HG03045 (cell line): ENCODE measurements around the gene ECI1.
"Not testable (repeated sequence)": the region's sequence is repeated elsewhere in the genome, so short reads cannot be mapped to it uniquely, and the experiment has no call there.

Source experiments
- ATAC-seq: cut with Tn5 transposase; IDR thresholded peaks from one replicate; pipeline ENCODE4 v1.9.1; 2021; ENCODE audit warnings: mild to moderate bottlenecking, moderate library complexity; ENCODE audit not compliant: unreplicated experiment

ECI1 gene

DNA sequence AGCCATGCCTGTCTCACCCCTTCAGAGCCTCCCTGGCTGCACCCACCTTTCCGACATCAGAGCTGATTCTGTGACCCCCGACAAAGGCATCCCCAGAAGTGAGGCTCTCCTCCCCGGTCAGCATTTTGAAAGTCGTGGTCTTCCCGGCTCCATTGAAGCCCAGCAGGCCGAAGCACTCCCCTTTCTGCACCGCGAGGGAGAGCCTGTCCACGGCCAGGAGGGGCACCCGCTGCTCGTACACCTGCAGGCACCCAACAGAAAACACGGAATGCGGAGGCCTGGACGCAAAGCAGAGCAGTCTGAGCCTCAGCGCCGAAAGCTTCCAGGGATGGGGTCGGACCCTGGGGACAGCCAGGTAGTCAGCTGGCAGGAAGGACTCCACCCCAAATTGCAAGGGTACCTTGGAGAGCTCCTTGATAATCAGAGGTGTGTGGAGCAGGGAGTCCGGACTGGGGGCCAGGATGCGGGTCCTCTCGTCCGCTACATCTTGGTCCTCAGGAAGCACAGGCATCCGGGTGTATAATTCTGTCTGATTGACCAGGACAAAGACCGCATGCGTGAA, 29.7 kb upstream of the ECI1 start:
- no peak for ATAC-seq

GRCh38 chr16:2280461-2280860, 29.1 kb upstream of the ECI1 start:
- no peak for ATAC-seq

DNA sequence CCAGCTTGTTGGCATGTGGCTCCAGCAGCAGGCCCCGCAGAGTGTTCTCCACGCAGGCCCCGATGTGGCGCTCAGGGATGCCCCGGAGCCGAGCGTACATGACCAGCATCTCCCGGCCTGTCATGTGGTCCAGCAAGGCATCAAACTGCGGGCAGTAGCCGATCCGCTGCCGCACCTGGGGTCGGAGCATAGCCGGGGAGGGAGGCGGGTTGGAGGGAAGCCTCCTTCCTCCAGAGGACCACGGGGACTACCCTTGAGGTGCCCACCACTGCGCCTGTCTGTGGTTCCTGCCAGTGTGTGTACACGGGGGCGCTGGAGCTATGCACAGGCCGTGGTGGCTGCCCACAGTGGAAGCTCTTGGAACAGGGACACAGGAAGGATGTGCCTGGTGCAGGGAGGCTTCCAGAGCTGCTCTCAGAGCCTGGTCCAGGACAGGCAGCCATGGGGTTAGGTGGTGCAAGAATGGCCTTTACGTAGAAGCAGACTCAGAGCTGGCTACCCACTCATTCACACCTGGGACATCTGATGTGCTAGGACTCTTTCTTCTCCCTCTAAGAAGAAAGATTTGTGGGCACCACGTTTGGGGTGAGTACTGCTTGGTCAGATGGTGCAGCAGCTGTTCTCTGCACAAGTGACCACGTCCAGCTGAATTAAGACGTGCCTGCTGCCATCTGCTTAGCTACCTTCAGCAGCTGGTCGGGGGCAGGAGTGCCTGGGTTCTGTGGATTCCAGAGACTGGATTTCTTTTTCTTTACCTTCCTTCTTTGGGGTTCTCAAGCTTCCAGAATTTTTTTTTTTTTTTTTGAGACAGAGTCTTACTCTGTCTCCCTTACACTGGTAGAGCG, 27.8 kb upstream of the ECI1 start:
- no peak for ATAC-seq

DNA sequence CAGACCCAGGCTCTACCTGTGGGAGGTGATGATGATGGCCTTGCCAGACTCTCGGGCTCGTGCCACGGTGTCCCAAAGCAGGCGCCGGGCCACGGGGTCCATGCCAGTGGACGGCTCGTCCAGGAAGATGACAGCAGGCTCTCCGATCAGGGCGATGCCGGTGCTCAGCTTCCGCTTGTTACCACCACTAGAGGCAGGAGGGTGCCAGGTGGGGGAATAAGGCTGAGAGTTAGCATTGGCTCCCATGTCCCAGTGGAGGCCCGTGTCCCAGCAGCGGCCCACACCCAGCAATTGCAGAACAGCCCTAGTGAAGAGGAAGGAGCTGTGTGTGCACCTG, 26.9 kb upstream of the ECI1 start:
- no peak for ATAC-seq

- no peak for ATAC-seq
These were observed 26.3 kb upstream of the ECI1 start for GRCh38 chr16:2277466-2278271.

DNA sequence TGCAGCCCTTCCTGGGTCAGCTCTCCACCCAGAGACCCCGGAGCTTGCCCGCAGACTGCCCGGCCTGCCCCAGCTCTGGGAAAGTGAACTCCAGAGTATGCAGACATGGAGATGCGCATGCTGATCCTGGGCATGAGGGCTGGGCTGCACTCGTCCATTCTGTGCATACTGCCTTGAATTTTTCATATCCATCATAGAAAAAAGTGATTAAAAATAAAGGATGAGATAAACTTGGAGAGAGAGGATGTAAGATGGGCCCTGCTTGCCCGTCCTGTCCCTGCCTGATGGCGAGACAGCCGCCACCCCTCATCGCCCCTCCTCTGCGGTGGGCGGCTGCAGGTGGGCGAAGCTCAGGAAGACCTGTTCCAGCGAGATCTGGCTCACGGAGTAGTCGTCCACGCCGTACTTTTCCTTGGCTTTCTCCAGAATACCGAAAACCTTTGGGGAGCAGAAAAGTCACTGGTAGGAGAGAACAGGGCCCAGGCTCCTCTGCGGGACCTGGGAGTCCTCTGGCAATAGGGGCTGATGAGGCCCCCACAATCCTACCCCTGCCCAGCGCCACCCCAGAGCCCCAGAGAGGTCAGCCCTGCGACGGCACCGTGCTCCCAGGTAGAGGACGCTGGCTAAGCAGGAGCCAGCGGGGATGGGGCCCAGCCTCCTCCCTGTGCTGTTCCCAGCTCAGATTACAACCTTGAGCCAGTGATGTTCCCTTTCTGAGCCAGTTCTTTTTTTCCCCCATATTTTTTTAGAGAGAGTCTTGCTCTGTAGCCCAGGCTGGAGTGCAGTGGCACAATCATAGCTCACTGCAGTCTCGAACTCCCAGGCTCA, 25.2 kb upstream of the ECI1 start:
- ATAC-seq = no peak

DNA sequence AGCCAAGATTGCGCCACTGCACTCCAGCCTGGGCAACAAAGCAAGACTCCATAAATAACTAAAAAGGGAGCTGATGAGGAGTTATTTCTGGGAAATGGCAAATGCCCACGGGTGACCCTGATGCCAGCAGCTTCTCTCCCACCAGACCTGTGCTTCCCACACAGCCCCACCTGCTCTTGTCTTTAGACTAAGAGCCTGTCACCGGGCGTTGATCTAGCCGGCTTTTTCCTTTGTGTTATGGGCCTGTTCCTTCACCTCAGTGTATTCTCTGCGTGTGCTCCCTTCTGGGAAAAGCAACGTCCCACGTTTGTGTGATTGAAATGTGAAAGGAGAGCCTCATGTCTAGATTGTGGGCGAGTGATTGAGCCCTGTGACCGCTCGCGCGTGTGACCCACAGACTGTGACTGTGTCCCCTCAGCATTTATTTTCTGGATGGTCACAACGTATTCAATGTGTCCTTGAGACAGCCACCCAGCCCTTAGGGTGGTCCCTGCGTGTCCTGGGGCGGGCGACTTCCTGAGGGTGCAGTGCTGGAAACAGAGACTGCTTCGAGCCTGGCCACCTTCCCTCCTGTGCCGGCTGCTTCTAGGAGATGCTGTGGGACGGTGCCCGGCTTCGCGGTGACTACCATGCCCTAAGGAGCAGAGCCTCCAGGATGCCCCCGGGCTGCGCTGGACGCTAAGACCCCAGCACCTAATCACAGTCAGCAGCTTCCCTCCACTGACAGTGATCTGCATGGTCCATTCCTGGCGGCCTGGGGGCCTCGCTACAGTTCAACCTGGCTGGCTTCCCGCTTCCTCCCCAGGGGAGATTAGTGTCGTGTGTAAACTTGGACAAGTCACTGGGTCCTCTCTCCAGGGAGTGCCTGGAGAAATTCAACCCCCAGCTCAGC, 24.3 kb upstream of the ECI1 start:
- ATAC-seq = no peak

GRCh38 chr16:2273931-2274330, 22.5 kb upstream of the ECI1 start:
- no peak for ATAC-seq

DNA sequence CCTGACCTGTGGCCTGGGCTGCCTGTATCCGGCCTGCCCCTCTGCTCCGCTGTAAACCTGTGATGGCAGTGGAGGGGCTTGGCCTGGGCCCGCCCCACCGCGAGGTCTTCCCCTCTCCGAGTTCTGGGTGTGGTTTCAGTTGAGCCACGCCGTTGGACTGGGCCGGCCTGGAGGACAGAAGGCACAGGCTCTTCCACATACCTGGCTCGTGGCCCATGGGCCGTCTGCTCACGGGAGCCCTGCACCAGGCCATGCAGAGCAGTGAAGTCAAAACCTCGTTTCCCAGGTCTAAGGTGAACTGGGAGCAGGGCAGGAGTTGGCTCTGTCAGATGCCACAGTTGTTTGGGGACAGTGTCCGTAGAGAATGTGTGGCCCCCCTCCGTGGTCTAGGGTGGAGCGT, 22.1 kb upstream of the ECI1 start:
- ATAC-seq = no peak

- no peak for ATAC-seq
These were observed 20.6 kb upstream of the ECI1 start for GRCh38 chr16:2271848-2272461.

- no peak for ATAC-seq
These were observed 19.4 kb upstream of the ECI1 start for GRCh38 chr16:2270588-2271470.

DNA sequence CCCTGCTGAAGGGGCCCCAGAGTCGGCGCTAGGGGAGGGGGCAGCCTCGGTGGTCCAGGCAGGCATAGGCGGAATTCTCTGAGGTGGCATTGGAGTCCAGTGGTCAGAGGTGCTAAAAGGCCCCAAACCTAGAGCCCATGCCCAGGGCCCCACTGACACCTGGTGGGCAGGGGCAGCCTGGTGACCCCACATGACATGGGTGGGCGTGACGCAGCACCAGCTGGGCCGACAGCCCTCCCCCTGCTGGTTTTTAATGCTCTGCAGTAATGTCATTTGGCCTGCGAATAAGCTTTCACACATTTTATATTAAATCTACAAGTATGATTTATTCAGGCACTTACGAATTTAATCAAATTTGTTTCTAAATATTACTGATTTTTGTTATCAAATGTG, 18.7 kb upstream of the ECI1 start:
- ATAC-seq = no peak

DNA sequence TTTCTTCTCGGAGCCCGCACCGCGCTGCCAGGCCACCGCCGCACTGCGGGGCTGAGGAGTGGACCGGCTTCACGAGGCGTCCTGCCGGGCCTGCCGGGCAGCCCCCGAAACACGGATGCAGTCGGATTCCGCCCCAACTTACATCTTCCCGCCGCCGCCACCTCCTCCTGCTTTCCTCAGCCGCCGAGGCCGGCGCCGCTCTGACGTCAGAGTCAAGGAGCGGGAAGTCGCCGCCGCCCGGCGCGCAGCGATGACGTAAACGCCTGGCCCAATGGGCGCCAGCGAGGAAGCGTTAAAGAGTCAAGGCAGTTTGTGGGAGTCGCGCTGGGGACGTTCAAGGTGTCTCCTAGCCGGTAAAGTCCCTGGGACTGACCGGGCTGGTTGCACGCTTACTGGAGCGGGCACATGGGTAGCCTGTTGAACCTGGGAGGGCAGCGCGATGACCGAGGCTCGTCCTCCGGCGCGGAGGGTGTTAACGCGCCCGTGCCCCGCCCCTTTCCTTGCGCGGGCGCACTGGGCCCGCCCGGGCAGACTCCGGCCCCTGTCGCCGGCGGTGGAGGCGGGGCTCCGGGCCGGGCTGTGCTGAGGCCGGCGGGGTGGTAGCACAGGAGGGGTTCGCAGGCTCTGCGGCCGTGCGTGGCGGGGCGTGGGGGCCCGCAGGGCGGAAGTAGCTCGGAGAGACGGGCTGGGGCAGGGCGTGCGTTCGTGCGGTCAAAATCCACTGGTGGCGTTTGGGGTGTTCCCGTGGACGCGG, 16.7 kb upstream of the ECI1 start, which contains the start of gene RNPS1:
Gene RNPS1 (minus strand): TSS at position 214 of the 754 bp plus-strand sequence. CDS start 3,483 bp downstream, outside the sequence.
- peak; percentile 76 for ATAC-seq

- ATAC-seq = peak; percentile 63
These were observed 16.1 kb upstream of the ECI1 start for GRCh38 chr16:2267505-2267912.

DNA sequence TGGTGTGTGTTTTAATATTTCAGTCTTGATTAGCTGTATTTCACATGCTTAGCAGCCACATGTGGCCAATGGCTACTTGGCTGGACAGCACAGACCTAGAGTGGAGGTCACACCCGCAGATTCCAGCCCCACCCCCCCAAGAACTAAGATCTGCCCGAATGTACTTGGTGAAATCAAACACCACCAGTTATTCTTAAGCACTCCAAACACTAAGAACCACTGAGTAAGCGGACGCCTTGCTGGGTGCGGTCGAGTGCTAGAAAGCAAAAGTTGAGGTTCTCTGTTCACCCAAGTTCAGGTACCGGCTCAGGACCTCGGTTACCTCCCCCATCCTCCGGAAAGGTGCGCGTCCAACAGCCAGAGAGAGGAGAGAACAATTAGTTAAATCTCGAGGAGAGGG, 15.5 kb upstream of the ECI1 start:
- ATAC-seq = not testable (repeated sequence)

DNA sequence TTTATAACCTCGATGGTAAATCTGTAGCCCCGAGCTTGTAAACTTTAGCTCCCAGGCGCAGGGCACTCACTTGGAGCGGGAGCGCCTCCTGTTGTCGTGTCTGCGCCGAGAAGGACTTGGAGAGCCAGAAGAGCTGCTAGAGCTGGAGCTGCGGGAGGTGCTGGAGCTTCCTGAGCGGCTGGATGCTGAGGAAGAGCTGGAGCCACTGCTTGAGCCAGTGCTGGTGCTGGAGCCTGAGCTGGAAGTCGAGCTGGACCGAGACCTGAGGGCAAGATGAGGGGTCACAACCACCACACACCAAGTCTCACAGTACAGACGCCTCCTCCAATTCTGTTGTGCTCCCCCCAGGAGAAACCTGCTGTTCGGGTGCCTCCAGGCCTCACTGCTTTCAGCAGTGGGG, 11.6 kb upstream of the ECI1 start:
- ATAC-seq = not testable (repeated sequence)

DNA sequence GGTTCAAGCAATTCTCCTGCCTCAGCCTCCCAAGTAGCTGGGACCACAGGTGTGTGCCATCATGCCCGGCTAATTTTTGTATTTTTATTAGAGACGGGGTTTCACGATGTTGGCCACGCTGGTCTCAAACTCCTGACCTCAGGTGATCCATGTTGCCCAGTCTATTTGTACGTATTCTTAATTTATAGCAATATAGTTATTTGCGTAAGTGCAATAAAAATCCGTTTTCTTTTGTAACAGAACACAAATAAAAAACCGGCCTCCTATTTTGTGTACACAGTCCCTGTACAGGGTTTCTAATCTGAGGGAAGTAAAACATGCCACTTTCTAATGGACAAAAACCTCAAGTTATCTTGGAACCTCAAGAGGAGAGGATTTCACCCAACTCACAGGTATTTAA, 8.9 kb upstream of the ECI1 start:
- ATAC-seq = no peak

DNA sequence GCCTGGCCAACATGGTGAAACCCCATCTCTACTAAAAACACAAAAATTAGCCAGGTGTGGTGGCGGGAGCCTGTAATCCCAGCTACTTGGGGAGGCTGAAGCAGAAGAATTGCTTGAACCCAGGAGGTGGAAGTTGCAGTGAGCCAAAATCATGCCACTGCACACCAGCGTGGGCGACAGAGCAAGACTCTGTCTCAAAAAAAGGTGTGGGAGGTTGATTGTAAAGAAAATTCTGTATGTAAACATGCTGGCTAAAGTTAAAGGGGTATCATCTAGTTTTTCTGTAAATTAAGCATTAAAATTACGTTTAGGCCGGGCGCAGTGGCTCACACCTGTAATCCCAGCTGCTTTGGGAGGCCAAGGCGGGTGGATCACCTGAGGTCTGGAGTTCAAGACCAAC, 7.1 kb upstream of the ECI1 start:
- not testable (repeated sequence) for ATAC-seq
